Omental fat pad (tissue), 4 donors: ENCODE data around the gene SGMS1. TPM values are rescaled to one million over a fixed set of nuclear protein-coding genes. Genes with fewer than 3 reads are reported as not detected.
A peak's percentile ranks its signal among the peaks of the same experiment; 100 is the strongest.
"Not testable (repeated sequence)": the region's sequence is repeated elsewhere in the genome, so short reads cannot be mapped to it uniquely, and the experiment has no call there.

Source experiments
- ATAC-seq: fragments of 150-250 bp; one replicate; pipeline ENCODE4 v1.9.1; 2016; ENCODE audit warnings: mild to moderate bottlenecking, moderate library complexity; ENCODE audit not compliant: low FRiP score
- DNase-seq: peaks from one replicate; pipeline ENCODE4 v3.0.0-alpha.2; 2019; ENCODE audit warnings: low spot score
- CTCF ChIP-seq, 3 donors: fragments of 450-650 bp; IDR thresholded peaks; one replicate each; pipeline ENCODE4 v1.5.1; 2016 to 2017; ENCODE audit warnings: antibody characterized with exemption in 3 of 3, mild to moderate bottlenecking in 3 of 3, moderate library complexity in 2 of 3
- total RNA-seq, 4 donors: library from RNA; depleted of rRNA; stranded (reverse); fragments of >200 nt; gene quantifications; one replicate each; pipeline ENCODE4 v1.1.0, GENCODE V29; 2016

Gene SGMS1
- total RNA-seq, 4 donors from 2014 or later = 82.5 to 136 (median 96.4) TPM

- TF ChIP-seq CTCF (IDR thresholded peaks at IDR 0.05) = no peak
- ATAC-seq = no peak
- no peak for DNase-seq
Measured at GRCh38 chr10:50504389-50504788, 119.4 kb downstream of the SGMS1 start.

DNA sequence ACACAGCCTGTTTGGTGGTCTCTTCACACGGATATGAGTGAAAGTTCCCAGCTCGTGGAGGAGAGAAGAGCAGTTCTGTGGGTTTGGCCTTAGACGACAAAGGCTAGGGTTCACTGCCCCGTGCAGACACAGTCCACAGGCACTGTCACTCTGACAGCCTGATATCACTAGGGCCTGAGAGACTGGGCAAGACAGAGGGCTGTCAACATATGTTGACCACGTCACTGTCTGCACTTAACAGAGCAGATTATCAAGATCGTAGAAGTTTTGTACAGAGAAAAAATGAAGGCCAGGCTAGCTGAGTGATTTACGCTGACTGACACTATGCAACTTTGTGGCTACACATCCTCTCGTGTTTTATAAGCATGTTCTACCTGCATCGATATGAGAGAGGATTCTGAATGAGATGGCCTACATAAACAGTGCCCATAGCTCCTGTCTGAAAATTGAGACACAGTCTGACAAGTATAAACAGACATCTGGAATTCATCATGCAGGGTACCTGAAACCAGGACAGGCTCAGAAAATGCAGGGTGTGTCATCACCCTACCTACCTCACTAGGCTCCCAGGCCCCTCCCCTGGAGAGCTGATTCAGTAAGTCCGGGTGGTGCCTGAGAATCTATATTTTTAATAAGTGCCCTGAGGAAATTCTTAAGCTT is 120.0 kb downstream of the SGMS1 start:
- DNase-seq (no peak), ATAC-seq (no peak)
- TF ChIP-seq CTCF (IDR thresholded peaks at IDR 0.05) = no peak

- not testable (repeated sequence) for ATAC-seq, DNase-seq
Measured at GRCh38 chr10:50503156-50503555, 120.6 kb downstream of the SGMS1 start.

- ATAC-seq = no peak
- TF ChIP-seq CTCF (IDR thresholded peaks at IDR 0.05) = no peak
Measured at GRCh38 chr10:50501924-50502452, 121.8 kb downstream of the SGMS1 start.

GRCh38 chr10:50501478-50501877 is 122.3 kb downstream of the SGMS1 start:
- no peak for DNase-seq
- TF ChIP-seq CTCF (IDR thresholded peaks at IDR 0.05) = no peak
- ATAC-seq = no peak

More at GRCh38 chr10:50501924-50502452, 121.8 kb downstream of the SGMS1 start:
- no peak for DNase-seq

GRCh38 chr10:50498465-50498864 is 125.3 kb downstream of the SGMS1 start:
- DNase-seq (no peak), ATAC-seq (no peak)
- TF ChIP-seq CTCF (IDR thresholded peaks at IDR 0.05) = no peak

DNA sequence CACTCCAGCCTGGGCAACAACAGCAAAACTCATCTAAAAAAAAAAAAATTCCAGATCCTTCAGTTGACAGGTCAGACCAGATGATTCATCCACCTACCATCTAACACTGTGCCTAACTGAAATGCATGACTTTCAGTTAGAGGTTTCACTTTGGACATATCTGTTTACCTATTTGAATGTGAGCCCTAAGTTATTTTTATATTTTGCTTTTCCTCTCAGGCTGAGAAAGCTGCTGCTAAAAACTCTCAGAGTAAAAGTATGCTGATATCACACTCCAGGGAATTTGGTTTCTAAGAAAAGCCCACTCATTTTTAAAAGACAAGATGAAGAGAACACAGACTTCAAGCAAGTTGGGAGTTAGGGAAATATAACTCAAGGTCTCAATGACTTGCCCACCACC is 126.0 kb downstream of the SGMS1 start:
- TF ChIP-seq CTCF (IDR thresholded peaks at IDR 0.05) = no peak
- DNase-seq = no peak
- ATAC-seq = peak; percentile 87
